ENCODE results near the gene PRR5L.
A peak's percentile ranks its signal among the peaks of the same experiment; 100 is the strongest.
"Not testable (repeated sequence)": the region's sequence is repeated elsewhere in the genome, so short reads cannot be mapped to it uniquely, and the experiment has no call there.

The PRR5L gene

DNA sequence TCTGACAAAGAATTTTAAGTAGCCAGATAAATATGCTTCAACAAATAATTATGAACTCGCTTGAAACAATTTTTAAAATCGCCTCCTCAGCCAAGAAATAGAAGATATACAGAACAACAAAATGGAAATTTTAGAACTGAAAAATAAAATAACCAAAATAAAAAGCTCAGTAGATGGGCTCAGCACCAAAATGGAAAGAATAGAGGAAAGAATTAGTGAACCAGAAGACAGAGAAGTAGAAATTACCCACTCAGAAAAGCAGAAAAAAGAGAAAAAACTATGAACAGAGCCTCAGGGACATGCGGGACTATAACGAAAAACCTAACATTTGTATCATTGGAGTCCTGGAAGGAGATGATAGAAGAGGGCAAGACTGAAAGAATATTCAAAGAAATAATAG lies 14.2 kb upstream of the PRR5L start:
- no peak for DNase-seq

DNA sequence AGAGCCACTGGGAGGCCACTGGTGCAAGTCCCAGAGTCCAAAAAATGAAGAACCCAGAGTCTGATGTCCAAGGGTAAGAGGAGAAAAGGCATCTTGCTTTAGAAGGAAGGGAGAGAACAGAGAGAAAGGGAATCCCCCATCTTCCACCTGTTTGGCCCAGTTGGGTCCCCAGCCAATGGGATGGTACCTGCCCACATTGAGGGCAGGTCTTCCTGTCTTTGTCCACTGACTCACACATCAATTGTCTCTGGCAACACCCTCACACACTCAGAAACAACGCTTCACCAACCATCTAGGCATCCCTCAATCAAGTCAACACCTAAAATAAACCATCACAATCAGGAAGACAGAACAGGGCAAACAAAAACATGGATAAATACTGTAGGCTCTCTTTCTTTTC lies 13.2 kb upstream of the PRR5L start:
- no peak for DNase-seq

DNA sequence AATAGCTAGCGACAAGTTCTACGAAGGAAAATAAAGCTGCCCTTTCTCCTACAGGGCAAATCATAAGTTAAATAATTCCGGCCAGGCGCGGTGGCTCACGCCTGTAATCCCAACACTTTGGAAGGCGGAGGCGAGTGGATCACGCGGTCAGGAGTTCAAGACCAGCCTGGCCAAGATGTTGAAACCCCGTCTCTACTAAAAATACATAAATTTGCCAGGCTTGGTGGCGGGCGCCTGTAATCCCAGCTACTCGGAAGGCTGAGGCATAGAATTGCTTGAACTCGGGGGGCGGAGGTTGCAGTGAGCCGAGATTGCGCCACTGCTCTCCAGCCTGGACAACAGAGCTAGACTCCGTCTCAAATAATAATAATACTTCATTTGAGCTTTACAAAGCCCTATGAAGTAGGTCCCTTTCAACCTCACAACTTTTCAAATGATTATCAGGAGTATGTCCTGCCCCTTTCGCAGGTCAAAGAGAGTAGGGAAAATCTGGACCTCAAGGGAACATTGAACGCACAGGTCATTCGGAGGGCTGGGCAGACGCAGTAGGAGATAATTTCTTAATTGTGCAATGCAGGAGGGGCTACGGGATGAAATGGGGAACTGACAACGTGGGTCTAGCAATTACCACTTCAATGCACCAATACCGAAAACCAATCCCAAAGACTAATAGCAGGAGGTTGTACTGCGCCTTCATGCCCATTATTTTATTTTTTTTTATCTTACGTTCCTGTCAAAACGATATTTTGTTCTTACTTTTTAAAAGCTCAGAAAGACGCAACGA lies 7.5 kb upstream of the PRR5L start:
- no peak for DNase-seq

DNA sequence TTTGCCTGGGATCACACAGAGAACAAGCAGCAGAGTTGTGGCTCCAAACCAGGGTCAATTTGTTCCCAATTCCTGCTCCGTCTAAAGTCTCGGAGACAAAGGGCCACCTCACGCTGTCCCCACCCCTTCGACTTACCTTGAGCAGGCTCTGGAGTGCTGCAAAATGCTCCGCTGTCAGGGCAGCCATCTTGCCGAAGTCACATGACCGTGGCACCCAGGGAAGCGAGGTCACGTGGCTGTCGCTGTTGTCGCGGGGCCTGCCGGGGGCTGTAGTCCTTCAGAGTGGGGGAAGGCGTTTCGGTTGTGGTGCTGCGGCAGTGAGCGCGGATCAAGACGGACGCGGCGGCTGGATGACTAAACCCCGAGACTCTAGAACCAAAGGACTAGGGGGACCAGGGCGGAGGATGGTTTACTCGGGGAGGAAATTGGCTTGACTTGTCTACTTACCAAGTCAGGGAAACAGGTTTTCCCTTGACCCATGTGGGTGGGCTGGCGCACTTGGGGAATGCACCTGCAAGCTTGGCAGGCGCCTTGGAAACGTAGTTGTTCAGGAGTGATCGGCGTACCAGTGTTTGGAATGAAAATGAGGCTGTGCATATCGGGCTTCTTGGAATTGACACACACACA lies 6.7 kb upstream of the PRR5L start, which contains the start of gene COMMD9:
TSS of gene COMMD9 (minus strand) at position 199 of the 627 bp plus-strand sequence. CDS start at position 187, 12 bp downstream.
- peak; percentile 96 for DNase-seq

DNA sequence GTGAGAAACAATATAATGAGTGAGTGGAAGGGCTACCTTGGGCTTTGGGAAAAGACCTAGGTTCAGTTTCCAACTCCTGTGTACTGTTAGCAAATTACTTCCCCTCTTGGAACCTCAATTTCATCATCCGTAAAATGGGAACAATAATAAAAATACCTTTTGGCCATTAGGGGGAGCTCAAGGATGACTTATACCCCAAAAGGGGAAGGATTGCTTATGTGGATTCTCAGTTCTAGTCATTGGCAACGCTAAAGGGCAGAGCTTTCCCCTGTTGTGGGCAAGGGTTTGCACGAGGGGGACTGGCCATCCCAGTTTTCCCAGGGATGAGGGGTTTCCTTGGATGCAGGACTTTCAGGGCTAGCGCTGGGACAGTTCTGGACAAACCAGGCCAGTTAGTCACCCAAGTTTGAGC lies 3.8 kb upstream of the PRR5L start:
- DNase-seq, result no peak

DNA sequence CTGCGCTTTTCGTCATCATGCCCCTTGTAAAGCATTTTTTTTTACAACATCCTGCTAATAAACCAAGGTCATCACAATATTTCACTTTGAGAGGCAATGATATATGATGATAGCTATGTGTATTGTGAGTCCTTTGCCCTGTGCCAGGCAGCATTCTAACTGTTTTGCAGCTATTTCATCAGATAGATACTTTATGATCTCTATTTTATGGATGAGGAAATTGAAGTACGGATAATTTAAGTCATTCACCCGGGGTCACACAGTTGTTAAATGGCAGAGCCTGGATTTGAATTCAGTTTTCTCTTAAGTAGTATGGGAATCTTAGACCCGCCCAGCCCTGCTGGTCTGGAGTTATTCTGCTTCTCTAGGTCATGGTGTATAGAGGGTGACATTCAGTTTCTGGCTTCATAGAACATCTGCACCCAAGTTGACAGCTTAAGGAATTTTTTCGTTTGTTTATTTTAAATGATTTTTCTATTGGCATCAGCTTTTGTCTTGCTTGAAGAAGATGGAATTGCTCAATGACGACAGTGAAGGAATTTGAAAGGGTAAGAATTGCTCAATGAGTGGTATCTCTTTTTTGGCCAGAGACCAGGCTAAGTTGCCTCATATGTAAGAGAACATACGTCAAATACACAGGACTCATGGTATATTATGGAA lies 926 bp downstream of the PRR5L start:
- DNase-seq, result no peak

DNA sequence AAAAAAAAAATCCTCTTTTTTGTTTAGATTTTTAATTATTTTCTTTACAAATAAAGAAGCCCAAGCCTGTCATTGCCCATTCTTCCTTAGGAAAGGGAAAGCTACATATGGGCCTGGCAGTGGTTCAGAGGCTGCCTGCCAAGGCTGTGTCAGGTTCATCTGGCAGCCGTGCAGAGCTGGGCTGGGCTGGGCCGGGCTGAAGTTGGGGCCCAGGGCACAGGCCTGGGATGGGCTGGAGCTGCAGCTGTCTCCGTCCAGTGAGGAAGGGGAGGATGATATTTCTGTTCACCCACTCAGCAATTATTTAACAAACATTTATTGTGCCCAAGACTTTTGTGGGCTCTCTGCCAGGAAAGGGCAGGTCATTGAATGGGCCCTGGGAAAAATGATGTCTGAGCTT lies 4.6 kb downstream of the PRR5L start:
- DNase-seq, result no peak

DNA sequence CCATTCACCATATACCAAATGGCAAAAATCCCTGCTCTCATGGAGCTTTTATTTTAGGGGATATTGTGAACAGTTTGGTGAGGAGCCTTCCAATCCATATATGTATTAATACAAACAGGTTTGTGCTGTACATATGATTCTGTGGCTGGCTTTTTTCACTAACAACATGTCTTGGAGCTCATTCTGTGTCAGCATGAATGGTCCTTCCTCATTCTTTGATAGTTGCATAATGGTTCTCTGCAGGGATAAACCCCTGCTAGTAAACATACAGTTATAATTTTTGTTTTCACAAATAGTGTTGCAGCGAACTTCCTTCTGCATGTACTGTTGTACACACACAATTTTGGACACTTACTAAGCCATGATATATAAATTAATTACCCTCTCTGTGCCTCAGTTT lies 8.3 kb downstream of the PRR5L start:
- no peak for DNase-seq

DNA sequence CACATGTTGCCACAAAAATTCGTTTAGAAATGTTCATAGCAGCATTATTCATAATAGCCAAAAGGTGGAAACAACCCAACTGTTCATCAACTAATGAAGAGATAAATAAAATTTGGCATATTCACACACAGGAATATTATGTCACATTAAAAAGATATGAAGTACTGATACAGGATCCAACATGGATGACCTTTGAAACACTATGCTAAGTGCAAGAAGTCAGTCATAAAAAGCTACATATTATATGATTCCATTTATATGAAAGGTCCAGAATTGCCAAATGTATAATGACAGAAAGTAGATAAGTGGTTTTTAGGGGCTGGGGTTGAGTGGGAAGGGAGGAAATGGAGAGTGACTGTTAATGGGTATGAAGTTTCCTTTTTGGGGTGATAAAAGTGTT lies 9.0 kb downstream of the PRR5L start:
- DNase-seq, result no peak

DNA sequence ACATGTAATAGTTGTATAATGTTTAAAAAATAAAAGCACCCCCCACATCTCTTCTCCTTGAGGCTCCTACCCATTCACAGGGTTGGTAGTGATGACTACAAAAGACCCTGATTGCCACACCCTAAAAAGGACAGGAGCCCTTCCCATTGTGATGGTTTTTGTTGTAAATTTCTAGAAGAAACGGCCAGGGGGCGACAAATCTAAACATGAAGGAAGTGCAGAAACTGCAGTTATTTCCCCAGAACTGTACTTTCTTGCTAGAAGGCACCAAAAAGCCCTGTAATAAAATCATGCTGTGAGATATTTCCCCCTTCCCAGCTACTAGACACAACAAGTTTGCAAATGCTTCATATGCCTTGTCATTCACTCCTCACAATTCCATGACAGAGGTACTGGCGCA lies 10.8 kb downstream of the PRR5L start:
- DNase-seq, result no peak

DNA sequence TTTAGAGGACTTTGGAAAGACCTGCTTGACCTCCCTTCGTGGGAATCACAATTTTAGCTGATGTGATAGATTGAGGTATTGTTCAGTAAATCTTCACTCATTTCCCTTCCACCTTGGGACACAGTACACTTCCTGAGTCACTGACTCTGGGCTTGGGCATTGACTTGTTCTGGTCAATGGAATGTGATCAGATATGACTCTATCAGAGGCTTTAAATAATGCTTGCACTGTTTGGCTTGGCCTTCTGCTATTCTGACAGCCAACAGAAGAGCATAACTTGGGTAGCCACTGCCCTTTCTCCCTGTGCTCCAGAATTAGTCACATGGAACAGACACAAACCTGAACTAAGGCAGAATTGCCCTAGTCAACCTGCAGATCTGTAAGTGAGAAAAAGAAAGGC lies 12.5 kb downstream of the PRR5L start:
- DNase-seq, result no peak

DNA sequence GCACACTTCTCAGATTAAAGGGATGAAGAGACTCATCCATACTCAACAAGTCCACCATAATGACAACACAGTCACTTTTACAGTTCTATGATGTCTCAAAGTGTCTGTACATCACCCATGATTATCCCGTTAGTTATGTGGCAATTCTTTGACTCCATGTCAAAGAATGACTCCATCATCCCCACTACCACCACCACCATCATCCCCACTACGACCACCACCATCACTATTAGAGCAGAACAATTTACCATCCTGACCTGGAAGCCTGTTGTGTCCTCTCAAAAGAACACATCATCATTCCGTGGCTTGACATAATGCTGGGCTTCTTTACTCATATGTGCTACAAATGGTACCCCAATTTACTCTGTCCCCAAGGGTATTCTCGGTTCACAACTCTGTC lies 13.7 kb downstream of the PRR5L start:
- DNase-seq, result no peak

DNA sequence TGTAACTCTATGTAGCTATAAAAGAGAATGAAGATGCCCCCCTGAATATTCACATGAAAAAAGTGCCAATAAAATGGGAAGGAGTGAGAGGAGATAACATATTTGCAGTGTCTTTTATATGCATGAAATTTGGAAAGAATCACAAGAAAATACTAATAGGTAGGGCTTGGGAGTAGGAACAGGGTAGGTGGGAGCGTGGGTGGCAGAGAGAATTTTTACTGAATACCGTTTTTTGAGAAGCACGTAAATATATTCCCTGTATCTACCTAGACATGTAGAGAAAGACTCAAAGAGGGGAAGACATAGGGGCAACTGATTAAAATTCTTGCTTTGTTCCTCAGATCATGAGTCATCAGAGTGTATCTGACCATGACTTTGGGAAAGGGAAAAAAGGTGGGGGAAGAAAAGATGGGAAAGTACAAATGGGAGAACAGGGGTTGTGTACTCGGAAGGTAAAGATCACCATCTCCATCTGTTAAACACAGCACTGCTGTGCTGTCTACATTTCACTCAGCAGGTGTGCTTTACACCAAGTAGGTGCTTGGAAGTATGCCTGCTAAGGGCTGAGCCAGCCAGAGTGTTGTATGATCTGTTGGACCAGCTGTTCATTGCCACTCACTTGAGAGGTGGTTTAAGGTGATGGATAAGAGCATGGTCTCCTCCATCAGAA lies 16.0 kb downstream of the PRR5L start:
- DNase-seq, result no peak

DNA sequence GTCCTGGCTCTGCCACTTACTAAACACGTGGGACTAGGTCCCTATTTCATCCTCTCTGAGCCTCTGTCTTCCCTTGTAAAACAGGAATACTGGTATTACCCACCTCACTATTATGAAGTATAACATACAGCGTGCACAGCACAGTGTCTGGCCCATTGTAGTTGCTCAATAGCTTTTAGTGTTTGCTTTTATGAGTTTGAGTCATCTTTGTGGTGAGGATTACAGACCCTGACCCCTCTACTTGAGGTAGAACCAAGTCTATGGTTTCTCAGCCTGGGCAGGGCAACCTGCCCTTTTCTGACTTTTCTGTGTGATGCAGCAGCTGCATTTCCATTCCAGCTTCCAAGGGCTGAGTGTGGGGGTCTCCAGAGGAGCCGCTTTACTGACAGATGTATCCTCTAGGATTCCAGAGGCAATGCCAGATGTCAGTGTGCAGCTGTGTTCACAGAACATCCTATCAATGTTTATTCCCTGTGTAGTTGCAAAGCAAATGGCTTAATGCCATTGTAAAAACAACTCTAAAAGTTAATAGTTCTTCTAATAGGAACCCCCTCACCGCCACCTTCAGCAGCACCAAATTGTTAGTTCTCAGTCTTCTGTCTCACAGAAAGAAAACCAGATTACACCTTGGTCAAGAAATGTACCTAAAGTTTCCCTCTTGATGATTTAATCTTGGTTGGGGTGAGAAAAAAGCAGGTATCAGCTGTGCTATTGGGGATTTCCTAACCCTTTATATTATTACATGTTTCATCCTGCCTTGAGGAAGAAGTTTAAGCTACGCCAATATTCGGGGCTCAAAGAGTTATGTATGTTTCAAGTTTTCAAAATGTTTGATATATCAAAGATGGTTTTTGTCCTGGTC lies 16.8 kb downstream of the PRR5L start:
- no peak for DNase-seq

DNA sequence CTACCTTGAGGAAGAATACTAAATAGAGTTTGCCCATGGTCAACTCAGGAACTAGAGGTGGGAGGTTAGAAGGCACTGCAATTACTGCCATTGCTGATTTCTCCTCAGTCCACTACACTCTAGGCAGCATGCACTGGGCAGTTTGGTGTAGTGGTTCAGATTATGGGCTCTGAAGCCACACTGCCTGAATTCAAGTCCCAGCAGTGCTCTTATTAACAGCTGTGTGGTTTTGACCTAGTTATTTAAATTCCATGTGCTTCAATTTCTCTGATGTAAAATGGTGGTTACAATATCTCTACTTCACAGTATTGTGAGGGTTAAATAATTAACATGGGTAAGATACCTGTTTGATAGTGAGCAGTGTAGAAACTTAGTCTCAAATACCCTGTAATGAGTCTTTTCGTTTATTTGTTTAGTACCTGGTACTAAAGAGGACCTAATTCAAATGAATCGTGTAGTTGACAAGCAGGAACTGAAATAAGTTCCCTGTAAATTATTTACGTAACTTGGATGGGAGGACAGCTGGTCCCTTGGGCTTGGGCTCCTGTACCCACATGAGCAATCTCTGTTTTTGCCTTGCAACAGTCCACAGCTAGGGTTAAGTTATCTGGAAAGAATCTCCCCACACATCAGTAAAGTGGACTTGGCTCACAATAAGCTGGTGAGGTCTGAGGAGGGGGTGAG lies 17.8 kb downstream of the PRR5L start:
- DNase-seq, result no peak

DNA sequence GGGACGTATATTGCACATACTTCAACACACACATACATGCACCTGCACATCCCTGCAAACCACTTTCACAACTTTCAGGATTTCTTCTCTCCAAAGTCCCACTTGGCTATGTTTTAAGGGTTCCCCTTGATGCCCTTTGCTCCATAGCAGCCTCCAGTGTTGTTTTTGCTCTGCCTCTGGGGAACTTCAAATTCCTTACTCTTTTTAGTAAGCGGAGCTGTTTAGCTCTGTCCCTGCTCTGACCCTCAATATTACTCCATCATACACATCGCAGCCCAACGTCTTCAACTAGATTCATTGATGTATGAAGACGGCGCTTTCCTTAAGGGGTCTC lies 18.3 kb downstream of the PRR5L start:
- no peak for DNase-seq

DNA sequence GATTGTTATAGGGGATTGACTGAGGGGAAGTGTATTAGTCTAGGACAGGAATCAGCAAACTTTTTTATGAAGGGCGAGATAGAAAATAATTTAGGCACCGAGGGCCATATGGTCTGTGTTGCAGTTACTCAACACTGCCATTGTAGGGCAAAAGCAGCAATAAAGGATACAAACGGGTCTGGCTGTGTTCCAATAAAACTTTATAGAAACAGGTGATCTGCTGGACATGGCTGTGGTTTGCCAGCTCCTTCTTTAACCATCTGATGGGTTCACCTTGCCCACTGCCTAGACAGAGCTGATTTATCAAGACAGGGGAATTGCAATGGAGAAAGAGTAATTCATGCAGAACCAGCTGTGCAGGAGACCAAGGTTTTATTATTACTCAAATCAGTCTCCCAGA lies 20.0 kb downstream of the PRR5L start:
- DNase-seq, result no peak

DNA sequence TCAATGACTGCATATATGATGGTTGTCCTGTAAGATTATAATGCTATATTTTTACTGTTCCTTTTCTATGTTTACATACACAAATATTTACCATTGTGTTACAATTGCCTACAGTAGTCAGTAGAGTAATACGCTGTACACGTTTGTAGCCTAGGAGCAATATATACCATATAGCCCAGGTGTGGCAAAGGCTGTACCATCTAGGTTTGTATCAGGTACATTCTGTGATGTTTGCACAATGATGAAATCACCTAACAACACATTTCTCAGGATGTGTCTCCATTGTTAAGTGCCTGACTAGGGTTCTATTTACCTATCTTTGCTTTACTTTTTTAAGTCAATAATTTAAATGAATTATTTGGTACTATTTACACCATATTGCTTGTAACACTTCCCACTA lies 21.9 kb downstream of the PRR5L start:
- no peak for DNase-seq

DNA sequence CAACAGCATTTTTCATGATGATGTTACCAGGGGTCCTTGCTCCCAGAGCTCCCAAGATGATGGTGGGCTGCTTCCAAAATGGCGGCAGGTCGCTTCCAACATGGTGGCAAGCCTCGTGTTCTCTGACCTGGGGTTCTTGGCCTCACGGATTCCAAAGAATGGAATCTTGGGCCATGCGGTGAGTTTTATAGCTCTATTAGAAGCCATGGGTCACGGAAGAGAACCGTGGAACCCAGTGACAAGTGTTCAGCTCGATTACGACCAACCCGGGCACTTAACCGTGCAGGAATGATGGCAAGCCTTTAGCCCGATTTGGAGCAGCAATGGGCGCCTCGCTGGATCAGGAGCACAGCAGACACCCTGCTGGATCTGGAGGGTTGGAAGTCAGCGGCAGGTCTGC lies 28.9 kb downstream of the PRR5L start:
- not testable (repeated sequence) for DNase-seq

DNA sequence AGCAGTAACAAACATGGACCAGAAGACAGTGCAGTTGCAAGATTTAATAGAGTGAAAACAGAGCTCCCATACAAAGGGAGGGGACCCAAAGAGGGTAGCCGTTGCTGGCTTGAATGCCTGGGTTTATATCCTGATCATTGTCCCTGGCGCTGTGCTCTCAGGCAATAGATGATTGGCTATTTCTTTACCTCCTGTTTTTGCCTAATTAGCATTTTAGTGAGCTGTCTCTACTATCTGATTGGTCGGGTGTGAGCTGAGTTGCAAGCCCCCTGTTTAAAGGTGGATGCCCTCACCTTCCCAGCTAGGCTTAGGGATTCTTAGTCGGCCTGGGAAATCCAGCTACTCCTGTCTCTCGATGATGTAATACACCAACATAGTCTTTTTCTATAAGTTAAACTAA lies 29.3 kb downstream of the PRR5L start:
- DNase-seq, result not testable (repeated sequence)

DNA sequence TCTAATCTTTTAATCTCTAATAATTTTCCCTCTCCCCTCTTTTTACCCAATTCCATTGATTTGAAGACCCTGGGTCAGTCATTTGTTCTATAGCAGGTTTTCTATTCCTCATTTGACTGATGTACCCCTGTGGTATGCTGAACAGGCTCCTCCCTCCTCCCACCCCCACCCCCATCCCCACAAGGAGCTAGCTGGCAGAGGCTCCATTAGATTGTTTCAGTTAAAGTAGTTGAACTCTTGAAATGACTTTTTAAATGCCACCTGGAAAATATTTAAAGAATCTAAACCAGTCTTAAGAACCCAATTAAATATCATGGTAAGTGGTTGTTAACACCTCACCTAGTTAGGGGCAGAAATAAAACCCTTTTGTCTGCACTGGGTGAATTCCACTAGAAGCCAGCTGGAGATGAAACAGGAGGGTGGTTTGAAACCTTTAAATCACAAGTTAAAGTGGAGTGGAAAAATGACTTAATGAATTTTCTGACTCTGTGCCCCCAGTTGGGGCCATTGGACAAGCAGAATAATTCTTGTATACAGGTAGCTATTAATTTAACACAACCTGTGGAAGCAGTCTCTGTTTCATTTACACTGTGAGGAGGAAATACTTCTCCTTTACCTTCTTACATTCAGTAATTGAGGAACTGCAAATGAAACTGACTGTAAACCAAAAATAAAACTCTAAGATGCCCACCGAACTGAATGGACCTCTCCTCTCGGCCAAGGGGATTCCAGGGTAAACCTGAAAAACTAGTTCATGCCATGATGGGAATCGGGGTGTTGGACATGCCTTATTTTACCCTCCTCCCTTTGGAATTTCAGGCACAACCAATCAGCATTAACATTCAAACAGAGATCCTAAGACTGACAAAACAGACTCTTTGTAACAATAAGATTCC lies 30.7 kb downstream of the PRR5L start:
- DNase-seq, result no peak

Data from stimulated activated CD4-positive, alpha-beta T cell treated with anti-CD3 and anti-CD28 coated beads, Interleukin-1b, Interleukin-23, amount 100 ng/mL, for 48 hours (primary cell).